GM19193 (cell line): Measurements from ENCODE around the gene SERPINA7.

Source experiments
- POLR2A ChIP-seq: IDR thresholded peaks from 4 replicates; pipeline ENCODE4 v1.6.1; 2011; ENCODE audit not compliant: insufficient read depth, insufficient read length; ENCODE audit errors: extremely low read depth

The SERPINA7 gene, protein sequence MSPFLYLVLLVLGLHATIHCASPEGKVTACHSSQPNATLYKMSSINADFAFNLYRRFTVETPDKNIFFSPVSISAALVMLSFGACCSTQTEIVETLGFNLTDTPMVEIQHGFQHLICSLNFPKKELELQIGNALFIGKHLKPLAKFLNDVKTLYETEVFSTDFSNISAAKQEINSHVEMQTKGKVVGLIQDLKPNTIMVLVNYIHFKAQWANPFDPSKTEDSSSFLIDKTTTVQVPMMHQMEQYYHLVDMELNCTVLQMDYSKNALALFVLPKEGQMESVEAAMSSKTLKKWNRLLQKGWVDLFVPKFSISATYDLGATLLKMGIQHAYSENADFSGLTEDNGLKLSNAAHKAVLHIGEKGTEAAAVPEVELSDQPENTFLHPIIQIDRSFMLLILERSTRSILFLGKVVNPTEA

DNA sequence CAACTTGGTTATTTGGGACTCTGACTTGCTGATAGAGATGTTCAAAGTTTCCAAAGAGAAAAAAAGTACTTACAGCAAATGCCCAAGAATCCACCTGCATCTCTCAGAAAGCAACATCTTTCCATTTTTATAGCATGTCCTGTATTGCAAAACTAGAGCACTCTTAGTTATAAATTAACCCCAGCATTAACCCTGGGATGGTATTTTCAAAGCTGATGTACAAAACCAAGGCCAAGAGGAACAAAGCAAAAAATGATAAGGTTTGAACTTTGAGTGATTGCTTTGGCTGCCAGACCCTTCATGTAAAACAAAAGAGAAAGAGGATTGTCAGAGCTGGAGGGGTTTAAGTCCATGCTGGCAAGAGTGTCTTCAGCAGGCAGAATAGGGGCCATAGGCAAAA lies at the start of gene SERPINA7:
SERPINA7 (minus strand) TSS at position 103 of the 400 bp plus-strand sequence. CDS start 1,669 bp downstream, outside the sequence.
- TF ChIP-seq POLR2A: no peak

DNA sequence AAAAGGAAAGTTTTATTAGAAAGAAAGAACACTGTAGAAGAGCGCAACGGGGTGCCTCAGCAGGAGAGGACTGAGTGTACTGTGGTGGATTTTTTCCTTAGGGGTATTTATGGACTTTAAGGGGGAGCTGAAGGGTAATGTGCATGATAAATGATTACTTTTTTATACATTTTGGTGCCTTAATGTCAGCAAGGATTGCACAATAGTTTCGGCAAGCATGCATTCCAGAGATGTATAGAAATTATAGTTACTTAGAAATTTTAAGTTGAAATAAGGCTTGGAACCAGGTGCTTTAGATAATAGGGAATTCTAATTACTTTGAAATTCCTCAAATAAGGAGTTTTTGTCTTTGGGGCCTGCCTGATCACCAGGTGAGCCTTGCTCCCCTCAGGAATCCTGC lies 30.5 kb upstream of the SERPINA7 start:
- no peak for TF ChIP-seq POLR2A

DNA sequence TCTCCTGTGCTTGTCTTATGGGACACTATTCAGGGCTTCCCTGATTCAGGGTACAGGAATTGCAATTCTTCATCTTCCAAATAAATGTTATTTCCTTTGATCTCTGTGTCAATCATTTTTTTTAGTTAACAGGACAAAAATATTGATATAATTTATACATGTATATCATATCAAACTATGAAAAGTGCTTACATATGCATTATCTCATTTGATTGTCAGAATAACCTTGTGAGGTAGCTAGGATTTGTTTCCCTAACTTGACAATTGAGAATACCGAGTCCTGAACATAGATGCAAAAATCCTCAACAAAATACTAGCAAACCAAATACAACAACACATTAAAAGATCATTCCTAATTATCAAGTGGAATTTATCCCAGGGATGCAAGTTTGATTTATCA lies 11.5 kb upstream of the SERPINA7 start:
- no peak for TF ChIP-seq POLR2A

DNA sequence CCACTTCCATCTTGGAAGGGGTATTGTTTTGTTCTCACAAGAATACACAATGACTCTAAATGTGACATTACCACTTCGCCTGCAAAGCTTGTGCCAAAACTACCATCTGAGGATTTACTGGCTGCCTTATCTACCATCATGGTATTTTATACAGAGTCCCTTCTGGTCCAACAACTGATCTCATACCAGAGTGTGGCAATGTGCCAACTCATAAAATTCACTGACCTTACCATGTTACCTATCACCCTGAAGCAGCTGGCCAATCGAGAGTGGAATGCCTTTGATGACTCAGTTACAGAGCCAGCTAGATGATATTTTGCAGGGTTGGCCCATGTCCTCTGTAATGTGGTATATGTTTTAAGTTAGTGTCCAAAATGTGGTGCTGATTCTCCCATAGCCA lies 3.8 kb upstream of the SERPINA7 start:
- no peak for TF ChIP-seq POLR2A

DNA sequence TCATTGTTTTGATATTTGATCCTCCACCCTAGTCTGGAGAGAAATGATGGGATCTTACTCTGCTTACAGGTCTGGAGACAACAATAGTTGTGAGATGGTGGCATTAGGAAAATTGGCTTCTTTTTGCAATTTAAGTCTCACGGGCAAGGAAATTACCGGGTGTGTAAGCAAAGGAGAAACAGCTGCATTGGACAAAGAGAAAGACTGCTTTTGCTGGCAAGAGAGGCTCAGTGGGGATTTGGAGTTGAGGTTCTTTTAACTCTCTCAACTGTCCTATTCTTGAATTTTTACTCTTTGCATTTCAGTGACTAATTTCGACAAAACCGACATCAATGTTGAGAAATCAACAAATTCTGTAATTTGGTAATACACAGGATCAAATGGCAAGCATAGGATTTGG lies 2.3 kb upstream of the SERPINA7 start:
- no peak for TF ChIP-seq POLR2A

DNA sequence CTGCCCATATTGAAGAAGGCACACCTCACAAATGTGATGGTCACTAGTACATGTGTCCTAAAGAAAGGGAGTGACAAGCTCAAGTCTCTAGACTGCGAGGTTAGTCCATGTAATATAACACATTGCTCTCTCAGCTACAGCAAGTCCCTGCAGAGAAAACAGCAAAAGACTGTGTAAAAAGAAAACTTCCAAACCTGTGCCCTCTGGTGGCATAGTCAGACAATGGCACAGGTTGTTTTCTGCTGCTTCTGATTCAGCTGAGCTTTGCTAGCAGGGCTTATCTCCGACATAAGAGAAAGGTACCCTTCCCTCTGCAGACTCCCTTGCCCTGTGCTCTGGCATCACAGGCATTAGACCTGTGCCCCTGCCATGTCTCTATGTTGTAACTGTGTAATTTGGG lies 1.4 kb upstream of the SERPINA7 start:
- no peak for TF ChIP-seq POLR2A

DNA sequence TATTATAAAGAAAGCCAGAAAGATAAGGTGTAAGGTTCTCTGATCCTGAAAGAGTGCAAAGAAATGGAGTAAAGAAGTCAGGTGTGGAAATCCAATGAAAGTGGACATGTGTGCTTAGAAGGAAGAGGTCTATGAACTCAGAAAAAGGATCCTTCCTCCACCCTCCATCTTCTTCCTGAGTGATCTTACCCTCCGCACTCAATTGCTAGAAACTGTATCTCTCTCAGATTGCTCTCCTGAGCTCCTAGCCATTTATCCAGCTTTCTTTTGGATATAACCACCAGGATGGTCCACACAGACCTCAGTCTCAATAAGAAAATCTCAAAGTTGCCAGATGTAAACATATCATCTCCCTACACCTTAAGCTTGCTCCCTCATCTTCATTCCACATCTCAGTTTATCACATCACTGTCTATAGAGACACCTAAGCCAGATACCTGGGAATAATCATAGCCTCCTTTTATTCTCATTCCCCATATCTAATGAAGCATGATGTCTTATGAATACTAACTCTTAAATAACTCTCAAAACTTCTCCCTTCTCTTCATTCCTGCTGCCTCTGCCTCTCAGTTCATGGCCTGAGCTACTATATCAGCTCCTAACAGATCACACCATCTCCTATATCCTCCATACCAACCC lies 573 bp downstream of the SERPINA7 start:
- no peak for TF ChIP-seq POLR2A

DNA sequence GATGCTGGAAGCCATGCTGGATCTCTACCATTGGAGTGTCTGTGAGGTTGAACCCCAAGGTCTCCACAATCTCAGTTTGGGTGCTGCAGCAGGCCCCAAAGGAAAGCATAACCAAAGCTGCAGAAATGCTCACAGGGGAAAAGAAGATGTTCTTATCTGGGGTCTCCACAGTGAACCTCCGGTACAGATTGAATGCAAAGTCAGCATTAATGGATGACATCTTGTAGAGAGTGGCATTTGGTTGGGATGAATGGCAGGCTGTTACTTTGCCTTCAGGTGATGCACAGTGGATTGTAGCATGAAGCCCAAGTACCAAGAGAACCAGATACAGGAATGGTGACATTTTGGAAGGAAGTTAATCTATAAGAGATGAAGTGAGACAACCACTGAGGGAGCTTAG lies 1.8 kb downstream of the SERPINA7 start:
- no peak for TF ChIP-seq POLR2A

DNA sequence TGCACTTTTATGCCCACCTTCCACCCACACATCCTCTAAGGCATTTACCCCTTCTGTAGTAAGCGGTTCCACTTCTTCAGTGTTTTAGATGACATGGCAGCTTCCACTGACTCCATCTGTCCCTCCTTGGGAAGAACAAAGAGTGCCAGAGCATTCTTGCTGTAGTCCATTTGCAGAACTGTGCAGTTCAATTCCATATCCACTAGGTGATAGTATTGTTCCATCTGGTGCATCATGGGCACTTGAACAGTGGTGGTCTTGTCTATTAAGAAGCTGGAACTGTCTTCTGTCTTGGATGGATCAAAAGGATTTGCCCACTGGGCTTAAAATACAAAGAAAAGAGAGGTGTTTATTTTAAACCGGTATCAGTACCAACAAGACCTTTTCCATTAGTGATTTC lies 3.5 kb downstream of the SERPINA7 start:
- TF ChIP-seq POLR2A: no peak

DNA sequence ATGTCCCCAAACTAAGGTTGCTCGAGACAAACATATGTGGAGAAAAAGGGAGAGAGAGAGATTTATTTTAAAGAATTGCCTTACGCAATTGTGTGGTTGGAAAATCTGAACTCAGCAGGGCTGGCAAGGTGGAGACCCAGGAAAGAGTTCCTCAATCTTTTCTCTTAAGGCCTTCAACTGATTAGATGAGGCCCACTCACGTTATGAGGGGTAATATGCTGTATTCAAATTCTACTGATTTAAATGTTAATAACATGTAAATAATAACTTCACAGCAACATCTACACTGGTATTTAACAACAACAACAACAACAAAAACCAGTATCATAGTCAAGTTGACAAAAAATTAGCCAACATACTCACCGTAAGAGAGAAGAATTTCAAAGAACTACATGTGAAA lies 14.6 kb downstream of the SERPINA7 start:
- no peak for TF ChIP-seq POLR2A

DNA sequence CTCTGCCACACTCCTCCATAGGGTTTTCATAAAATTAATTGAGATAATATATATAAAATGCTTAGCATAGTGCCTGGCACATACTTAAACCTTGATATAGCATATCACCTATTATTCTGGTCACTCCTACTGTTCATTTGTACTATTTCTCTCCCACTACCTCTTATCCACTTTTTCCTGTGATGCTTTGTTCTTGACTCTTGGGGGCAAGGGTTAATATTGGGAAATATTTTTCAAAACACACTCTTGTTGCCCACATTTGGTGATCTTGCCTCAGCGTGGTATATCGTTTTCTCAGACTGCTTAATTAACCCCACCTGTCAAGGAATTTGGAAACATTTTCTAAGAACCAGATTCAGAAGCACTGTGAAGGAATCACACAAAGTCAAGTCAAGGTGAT lies 16.3 kb downstream of the SERPINA7 start:
- TF ChIP-seq POLR2A: no peak

DNA sequence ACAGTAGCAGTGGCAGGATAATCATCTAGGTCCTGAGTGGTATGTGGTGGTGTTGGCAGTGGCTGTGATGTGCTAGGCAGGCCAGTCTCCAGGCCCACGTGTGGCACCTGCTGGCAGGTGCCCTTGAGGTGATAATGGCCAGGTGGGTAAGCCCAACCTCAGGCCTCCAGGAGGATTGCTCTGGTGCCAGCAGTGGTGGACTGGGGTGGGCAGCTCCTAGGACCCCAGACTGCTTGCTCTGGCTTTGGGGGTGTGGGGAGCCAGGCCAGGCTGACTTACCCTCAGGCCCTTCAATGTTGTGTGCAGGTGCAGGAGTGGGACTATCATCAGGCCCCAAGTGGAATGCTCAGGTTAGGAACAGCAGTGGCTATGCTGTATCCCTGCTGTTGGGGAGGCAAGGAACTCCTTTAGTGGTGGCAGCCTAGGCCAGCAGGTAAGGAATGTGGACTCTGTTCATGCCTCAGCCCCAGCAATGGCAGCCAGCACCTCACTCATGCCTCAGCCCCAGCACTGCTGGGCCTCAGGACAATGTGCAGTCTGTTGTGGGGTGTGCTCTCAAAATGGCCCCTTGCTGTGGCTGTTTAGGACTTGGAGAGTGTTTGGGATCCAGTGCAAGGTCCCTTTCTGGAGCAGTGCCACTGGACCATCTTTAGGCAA lies 24.3 kb downstream of the SERPINA7 start:
- no peak for TF ChIP-seq POLR2A

DNA sequence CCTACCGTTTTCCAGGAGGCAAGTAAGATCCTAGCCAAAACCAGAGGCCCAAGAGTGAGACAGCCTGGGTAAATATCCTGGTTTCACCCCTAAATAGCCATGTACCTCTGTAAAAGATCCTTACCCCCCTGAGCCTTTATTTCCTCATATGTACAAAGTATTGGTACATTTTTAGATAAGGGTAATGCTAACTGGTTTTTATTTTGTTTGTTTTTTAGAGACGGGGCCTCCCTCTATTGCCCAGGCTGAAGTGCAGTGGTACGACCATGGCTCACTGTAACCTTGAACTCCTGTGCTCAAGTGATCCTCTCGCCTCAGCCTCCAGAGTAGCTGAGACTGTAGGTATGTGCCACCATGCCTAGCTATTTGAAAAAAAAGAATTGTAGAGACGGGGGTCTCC lies 29.4 kb downstream of the SERPINA7 start:
- TF ChIP-seq POLR2A: no peak

DNA sequence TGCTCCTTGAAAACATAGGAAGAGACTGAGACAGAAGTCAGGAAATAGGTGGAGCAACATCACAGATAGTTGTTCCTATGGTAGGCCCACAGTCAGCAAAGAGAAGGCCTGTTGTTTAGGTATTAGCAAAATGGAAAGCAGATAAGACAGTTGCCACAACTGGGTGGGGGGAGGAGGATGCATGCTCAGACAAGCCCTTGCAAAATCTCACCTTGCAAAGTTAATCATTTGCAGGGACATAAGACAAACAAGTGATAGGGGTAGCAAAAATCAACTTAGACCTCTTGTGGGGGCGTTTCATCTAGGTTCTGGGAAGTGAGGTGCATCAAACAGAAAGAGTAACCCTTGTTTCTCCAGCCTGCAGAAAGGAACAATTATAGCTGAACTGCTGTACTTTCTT lies 30.7 kb downstream of the SERPINA7 start:
- TF ChIP-seq POLR2A: no peak

DNA sequence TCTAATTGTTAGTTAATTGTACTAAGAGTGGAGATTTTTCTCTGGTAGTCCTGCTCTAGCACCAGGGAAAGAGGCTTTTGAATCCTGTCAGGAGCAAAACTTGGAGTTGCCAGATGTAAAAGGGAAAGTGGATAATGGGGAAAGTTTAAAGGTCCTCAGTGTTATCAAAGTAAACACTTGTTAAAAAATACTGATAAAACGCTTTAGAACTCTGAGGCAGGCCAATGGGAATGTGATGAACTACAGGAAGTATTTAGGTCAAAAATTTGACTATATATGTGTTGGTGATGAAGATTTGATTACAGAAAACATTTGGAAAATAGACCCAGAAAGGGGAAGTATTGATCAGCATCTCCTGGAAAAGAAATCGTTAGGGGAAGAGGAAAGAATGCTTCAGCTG lies 32.8 kb downstream of the SERPINA7 start:
- TF ChIP-seq POLR2A: no peak

DNA sequence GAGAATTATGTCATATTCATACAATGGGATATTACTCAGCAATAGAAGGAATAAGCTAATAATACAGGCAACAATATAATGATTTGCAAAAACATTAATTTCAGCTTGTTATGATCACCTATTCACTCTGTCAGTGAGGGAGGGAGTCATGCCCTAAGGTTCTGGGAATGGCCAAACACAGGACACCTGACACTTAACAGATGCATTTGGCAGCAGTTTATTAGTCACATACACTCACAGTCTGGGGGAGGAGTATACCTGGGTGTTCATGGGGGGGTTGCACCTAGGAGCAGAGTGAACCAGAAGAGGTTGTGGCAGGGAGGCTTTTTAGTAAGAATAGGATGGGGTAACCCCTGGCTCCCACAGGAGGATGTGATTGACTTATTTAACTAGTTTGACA lies 38.3 kb downstream of the SERPINA7 start:
- no peak for TF ChIP-seq POLR2A
